Osteocyte (in vitro differentiated cells): Measurements from ENCODE around the gene UPF2. TPM values are rescaled to one million over a fixed set of nuclear protein-coding genes. Genes with fewer than 3 reads are reported as not detected.

Experiments
- DNase-seq: peaks from one replicate; pipeline ENCODE4 v3.0.0; 2021; ENCODE audit warnings: mixed read lengths; ENCODE audit not compliant: unreplicated experiment; ENCODE audit errors: extremely low spot score
- H3K27ac Mint-ChIP-seq: one replicate; pipeline ENCODE4 v1.8.0; 2021; ENCODE audit warnings: mild to moderate bottlenecking, mixed read lengths; ENCODE audit not compliant: unreplicated experiment
- H3K27me3 Mint-ChIP-seq: one replicate; pipeline ENCODE4 v1.8.0; 2021; ENCODE audit warnings: mixed read lengths; ENCODE audit not compliant: unreplicated experiment
- H3K36me3 Mint-ChIP-seq: one replicate; pipeline ENCODE4 v1.8.0; 2021; ENCODE audit warnings: mixed read lengths; ENCODE audit not compliant: unreplicated experiment
- H3K4me1 Mint-ChIP-seq: one replicate; pipeline ENCODE4 v1.8.0; 2021; ENCODE audit warnings: mixed read lengths; ENCODE audit not compliant: unreplicated experiment
- H3K4me3 Mint-ChIP-seq: one replicate; pipeline ENCODE4 v1.8.0; 2021; ENCODE audit warnings: mild to moderate bottlenecking, moderate library complexity, mixed read lengths; ENCODE audit not compliant: unreplicated experiment
- H3K9me3 Mint-ChIP-seq: one replicate; pipeline ENCODE4 v1.8.0; 2021; ENCODE audit warnings: mixed read lengths; ENCODE audit not compliant: unreplicated experiment
- CTCF ChIP-seq: fragments of 200-600 bp; sonication (generic); IDR thresholded peaks from 2 replicates; pipeline ENCODE4 v1.5.0; 2021; ENCODE audit warnings: antibody characterized with exemption, mild to moderate bottlenecking, moderate library complexity
- total RNA-seq: library from RNA; stranded (reverse); gene quantifications from 2 replicates; pipeline ENCODE4 v1.2.1, GENCODE V29; 2021

Gene UPF2
- total RNA-seq, 1 donor from 2014 or later = 20.5 TPM

- Mint-ChIP-seq H3K4me3 (no peak overlapping the region), H3K27ac (no peak overlapping the region), H3K36me3 (peaks cover 59% of the 10 kb centered on the region)
These were observed 80.8 kb downstream of the UPF2 start for GRCh38 chr10:11961771-11962170.

GRCh38 chr10:11959966-11960365 lies 82.6 kb downstream of the UPF2 start:
- H3K9me3 Mint-ChIP-seq = no peaks in the 10 kb centered on the region
- H3K27me3 Mint-ChIP-seq = no peaks in the 10 kb centered on the region
- no peaks in the 10 kb centered on the region for H3K4me1 Mint-ChIP-seq
- no peak overlapping the region for H3K4me3 Mint-ChIP-seq
- peaks cover 59% of the 10 kb centered on the region for H3K36me3 Mint-ChIP-seq
- no peak overlapping the region for H3K27ac Mint-ChIP-seq
- TF ChIP-seq CTCF = no peak
- no peak for DNase-seq

More at GRCh38 chr10:11961771-11962170, 80.8 kb downstream of the UPF2 start:
- no peaks in the 10 kb centered on the region for H3K4me1 Mint-ChIP-seq
- H3K27me3 Mint-ChIP-seq = no peaks in the 10 kb centered on the region
- H3K9me3 Mint-ChIP-seq = no peaks in the 10 kb centered on the region
- no peak for TF ChIP-seq CTCF
- no peak for DNase-seq

- Mint-ChIP-seq H3K9me3 (no peaks in the 10 kb centered on the region), H3K27ac (no peak overlapping the region), H3K36me3 (peaks cover 53% of the 10 kb centered on the region), H3K4me3 (no peak overlapping the region), H3K27me3 (no peaks in the 10 kb centered on the region), H3K4me1 (no peaks in the 10 kb centered on the region)
- DNase-seq = no peak
- TF ChIP-seq CTCF = no peak
These were observed 83.7 kb downstream of the UPF2 start for GRCh38 chr10:11958956-11959355.

GRCh38 chr10:11951695-11952094 lies 90.9 kb downstream of the UPF2 start:
- H3K4me1 Mint-ChIP-seq = no peaks in the 10 kb centered on the region
- H3K9me3 Mint-ChIP-seq = no peaks in the 10 kb centered on the region
- H3K36me3 Mint-ChIP-seq = peaks cover 30% of the 10 kb centered on the region
- H3K27ac Mint-ChIP-seq = no peak overlapping the region
- no peak overlapping the region for H3K4me3 Mint-ChIP-seq
- no peaks in the 10 kb centered on the region for H3K27me3 Mint-ChIP-seq
- DNase-seq = no peak
- TF ChIP-seq CTCF = no peak

GRCh38 chr10:11950325-11951018 lies 92.1 kb downstream of the UPF2 start:
- no peak for TF ChIP-seq CTCF
- no peak overlapping the region for H3K27ac Mint-ChIP-seq
- H3K27me3 Mint-ChIP-seq = no peaks in the 10 kb centered on the region
- no peaks in the 10 kb centered on the region for H3K4me1 Mint-ChIP-seq
- H3K9me3 Mint-ChIP-seq = no peaks in the 10 kb centered on the region
- peaks cover 25% of the 10 kb centered on the region for H3K36me3 Mint-ChIP-seq
- no peak overlapping the region for H3K4me3 Mint-ChIP-seq
- DNase-seq = no peak
